Measurements from ENCODE around the gene SRP68. TPM values are rescaled to one million over a fixed set of nuclear protein-coding genes. Genes with fewer than 3 reads are reported as not detected.
A peak's percentile ranks its signal among the peaks of the same experiment; 100 is the strongest.

The SRP68 gene
- total and polyA plus RNA-seq, 4 donors: 30.8 to 68.9 (median 57.0) TPM

DNA sequence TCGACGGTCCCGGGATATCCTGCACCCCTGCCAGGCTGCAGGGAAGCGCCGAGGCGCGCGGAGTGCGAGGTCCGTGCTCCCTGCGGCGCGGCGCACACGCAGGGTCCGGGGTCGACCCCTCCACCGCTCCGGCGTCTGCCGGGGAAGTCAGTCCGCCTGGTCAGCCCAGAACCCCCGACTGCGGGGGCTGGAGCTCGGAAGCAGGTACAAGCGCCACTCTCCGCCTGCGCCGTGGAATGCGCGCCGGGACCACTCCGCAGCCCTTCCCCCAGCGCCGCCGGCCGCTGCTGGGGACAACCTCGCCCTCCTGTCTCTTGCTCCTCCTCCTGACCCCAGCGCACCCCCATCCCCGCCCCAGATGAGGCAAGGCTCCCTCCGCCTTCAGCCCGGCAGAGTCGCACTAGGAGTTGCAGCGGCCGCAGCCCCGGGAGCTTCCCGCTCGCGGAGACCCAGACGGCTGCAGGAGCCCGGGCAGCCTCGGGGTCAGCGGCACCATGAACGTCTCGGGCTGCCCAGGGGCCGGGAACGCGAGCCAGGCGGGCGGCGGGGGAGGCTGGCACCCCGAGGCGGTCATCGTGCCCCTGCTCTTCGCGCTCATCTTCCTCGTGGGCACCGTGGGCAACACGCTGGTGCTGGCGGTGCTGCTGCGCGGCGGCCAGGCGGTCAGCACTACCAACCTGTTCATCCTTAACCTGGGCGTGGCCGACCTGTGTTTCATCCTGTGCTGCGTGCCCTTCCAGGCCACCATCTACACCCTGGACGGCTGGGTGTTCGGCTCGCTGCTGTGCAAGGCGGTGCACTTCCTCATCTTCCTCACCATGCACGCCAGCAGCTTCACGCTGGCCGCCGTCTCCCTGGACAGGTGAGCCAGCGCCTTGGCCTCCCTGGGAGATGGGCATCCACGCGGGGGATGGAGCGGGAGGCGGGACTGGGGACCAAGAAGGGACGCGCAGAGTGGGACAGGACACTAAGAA, 2.4 kb upstream of the SRP68 start, which contains the start of gene GALR2:
TSS of gene GALR2 (plus strand) at position 392 of the 974 bp plus-strand sequence. CDS start at position 495, 103 bp downstream.
- no peak for DNase-seq
- Histone ChIP-seq H3K9ac (ENCODE audit: insufficient read depth in 1 of 2, low read length in 2 of 2) (no peak within 1 kb of the TSS), H3K36me3 (ENCODE audit: control insufficient read depth in 4 of 4, insufficient read depth in 4 of 4, low read length in 4 of 4) (no peaks in the 10 kb centered on the region), H3K27ac (ENCODE audit: low read depth in 1 of 2, low read length in 1 of 2) (no peak within 1 kb of the TSS), H3K9me3 (ENCODE audit: control insufficient read depth in 4 of 4, insufficient read depth in 3 of 4, low read length in 3 of 4) (peaks cover 0 to 8% (median 0%) of the 10 kb centered on the region in 4 donors), H3K4me3 (no peak within 1 kb of the TSS), H3K4me1 (ENCODE audit: control insufficient read depth in 5 of 5, insufficient read depth in 5 of 5, low read length in 5 of 5) (peaks cover 0 to 33% (median 10%) of the 10 kb centered on the region in 5 donors), H3K27me3 (ENCODE audit: control insufficient read depth in 3 of 3, insufficient read depth in 3 of 3, low read length in 2 of 3) (peaks cover 4 to 57% (median 50%) of the 10 kb centered on the region in 3 donors)
- no peak for ATAC-seq (ENCODE audit: insufficient read depth, low FRiP score)
- 3 to 5% methylated on average over 86 to 92 of the region's 92 CpGs for WGBS, 2 donors
- TF ChIP-seq, protein P1, sequence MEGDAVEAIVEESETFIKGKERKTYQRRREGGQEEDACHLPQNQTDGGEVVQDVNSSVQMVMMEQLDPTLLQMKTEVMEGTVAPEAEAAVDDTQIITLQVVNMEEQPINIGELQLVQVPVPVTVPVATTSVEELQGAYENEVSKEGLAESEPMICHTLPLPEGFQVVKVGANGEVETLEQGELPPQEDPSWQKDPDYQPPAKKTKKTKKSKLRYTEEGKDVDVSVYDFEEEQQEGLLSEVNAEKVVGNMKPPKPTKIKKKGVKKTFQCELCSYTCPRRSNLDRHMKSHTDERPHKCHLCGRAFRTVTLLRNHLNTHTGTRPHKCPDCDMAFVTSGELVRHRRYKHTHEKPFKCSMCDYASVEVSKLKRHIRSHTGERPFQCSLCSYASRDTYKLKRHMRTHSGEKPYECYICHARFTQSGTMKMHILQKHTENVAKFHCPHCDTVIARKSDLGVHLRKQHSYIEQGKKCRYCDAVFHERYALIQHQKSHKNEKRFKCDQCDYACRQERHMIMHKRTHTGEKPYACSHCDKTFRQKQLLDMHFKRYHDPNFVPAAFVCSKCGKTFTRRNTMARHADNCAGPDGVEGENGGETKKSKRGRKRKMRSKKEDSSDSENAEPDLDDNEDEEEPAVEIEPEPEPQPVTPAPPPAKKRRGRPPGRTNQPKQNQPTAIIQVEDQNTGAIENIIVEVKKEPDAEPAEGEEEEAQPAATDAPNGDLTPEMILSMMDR (IDR thresholded peaks at IDR 0.05; ENCODE audit: control extremely low read depth, extremely low read depth): no peak

DNA sequence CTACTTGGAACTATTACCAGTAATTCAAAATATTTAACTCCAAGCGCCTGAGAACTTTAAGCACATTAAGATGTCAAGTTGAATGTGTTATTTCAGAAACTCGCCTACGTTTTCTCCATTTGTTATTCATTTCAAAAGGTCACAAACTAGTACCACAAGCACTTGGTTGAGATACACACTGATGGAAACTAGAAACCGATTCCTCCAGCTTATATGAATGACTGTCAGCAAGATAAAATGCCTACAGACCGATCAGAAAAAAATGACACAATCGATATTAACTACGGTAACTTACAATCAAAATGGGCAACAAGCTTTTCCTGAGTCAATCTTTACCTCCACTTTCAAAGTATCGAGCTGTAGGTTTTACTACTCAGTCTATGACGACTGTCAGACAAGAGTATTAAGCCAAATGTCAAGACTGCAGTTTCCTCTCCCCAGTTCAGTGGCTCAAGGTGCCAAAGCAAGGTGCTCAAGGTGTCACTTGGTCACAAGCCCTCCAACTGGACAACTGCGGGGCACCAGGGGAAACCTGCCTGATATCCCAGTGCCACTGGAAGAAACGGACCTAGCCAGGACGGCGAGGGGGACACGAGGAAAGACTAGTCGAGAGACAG, 678 bp downstream of the SRP68 start:
- peaks cover 0 to 7% (median 0%) of the 10 kb centered on the region in 4 donors for H3K9me3 ChIP-seq (ENCODE audit: control insufficient read depth in 4 of 4, insufficient read depth in 3 of 4, low read length in 3 of 4)
- H3K27ac ChIP-seq (ENCODE audit: low read depth in 1 of 2, low read length in 1 of 2): peak overlapping the region; percentile 9 to 70
- H3K9ac ChIP-seq (ENCODE audit: insufficient read depth in 1 of 2, low read length in 2 of 2): peak overlapping the region; percentile 79 to 87
- DNase-seq: no peak
- H3K27me3 ChIP-seq (ENCODE audit: control insufficient read depth in 3 of 3, insufficient read depth in 3 of 3, low read length in 2 of 3): peaks cover 4 to 27% (median 25%) of the 10 kb centered on the region in 3 donors
- WGBS, 2 donors: 12 to 21% methylated on average over 15 of the region's 15 CpGs
- peaks cover 0 to 29% (median 4%) of the 10 kb centered on the region in 5 donors for H3K4me1 ChIP-seq (ENCODE audit: control insufficient read depth in 5 of 5, insufficient read depth in 5 of 5, low read length in 5 of 5)
- TF ChIP-seq, protein P1 (IDR thresholded peaks at IDR 0.05; ENCODE audit: control extremely low read depth, extremely low read depth): no peak
- peaks cover 6 to 15% (median 13%) of the 10 kb centered on the region in 4 donors for H3K36me3 ChIP-seq (ENCODE audit: control insufficient read depth in 4 of 4, insufficient read depth in 4 of 4, low read length in 4 of 4)
- ATAC-seq (ENCODE audit: insufficient read depth, low FRiP score): no peak
- H3K4me3 ChIP-seq: peak overlapping the region; percentile 89

DNA sequence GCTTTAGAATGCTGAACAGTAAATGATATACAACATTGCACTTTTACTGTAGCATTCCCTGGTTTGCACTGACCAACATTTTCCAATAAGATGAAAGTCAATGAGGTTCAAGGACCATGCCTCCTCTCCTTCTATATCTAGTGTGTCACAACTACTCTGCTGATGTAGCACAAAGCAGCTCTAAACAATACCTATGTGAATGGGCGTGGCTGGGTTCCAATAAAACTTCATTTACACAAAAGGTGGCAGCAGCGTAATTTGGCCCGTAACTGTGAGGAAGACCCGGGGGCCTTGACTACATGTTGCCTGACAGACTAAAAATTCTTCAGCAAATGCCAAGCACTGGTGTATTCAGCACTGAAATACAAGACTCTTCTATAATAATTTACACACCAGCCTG, 6.5 kb downstream of the SRP68 start:
- no peak for DNase-seq
- Histone ChIP-seq H3K4me3 (no peak overlapping the region), H3K4me1 (ENCODE audit: control insufficient read depth in 5 of 5, insufficient read depth in 5 of 5, low read length in 5 of 5) (peaks cover 0 to 4% (median 0%) of the 10 kb centered on the region in 5 donors), H3K9ac (ENCODE audit: insufficient read depth in 1 of 2, low read length in 2 of 2) (no peak overlapping the region), H3K27ac (ENCODE audit: low read depth in 1 of 2, low read length in 1 of 2) (no peak overlapping the region), H3K36me3 (ENCODE audit: control insufficient read depth in 4 of 4, insufficient read depth in 4 of 4, low read length in 4 of 4) (peaks cover 35 to 50% (median 45%) of the 10 kb centered on the region in 4 donors), H3K27me3 (ENCODE audit: control insufficient read depth in 3 of 3, insufficient read depth in 3 of 3, low read length in 2 of 3) (no peaks in the 10 kb centered on the region), H3K9me3 (ENCODE audit: control insufficient read depth in 4 of 4, insufficient read depth in 3 of 4, low read length in 3 of 4) (no peaks in the 10 kb centered on the region)
- TF ChIP-seq, protein P1 (IDR thresholded peaks at IDR 0.05; ENCODE audit: control extremely low read depth, extremely low read depth): no peak
- no peak for ATAC-seq (ENCODE audit: insufficient read depth, low FRiP score)
- WGBS, 2 donors: 94 to 97% methylated on average over 4 of the region's 4 CpGs

Data from lung (tissue), 12 donors.